GM21723 (cell line): Measurements from ENCODE around the gene TSNAXIP1.

Experiments
- ATAC-seq: cut with Tn5 transposase; IDR thresholded peaks from one replicate; pipeline ENCODE4 v1.9.1; 2021; ENCODE audit warnings: mild to moderate bottlenecking, moderate library complexity; ENCODE audit not compliant: unreplicated experiment

Gene TSNAXIP1, protein sequence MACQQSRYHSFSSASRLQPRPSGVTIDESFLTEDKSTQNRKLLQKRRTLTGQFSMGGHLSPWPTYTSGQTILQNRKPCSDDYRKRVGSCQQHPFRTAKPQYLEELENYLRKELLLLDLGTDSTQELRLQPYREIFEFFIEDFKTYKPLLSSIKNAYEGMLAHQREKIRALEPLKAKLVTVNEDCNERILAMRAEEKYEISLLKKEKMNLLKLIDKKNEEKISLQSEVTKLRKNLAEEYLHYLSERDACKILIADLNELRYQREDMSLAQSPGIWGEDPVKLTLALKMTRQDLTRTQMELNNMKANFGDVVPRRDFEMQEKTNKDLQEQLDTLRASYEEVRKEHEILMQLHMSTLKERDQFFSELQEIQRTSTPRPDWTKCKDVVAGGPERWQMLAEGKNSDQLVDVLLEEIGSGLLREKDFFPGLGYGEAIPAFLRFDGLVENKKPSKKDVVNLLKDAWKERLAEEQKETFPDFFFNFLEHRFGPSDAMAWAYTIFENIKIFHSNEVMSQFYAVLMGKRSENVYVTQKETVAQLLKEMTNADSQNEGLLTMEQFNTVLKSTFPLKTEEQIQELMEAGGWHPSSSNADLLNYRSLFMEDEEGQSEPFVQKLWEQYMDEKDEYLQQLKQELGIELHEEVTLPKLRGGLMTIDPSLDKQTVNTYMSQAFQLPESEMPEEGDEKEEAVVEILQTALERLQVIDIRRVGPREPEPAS

DNA sequence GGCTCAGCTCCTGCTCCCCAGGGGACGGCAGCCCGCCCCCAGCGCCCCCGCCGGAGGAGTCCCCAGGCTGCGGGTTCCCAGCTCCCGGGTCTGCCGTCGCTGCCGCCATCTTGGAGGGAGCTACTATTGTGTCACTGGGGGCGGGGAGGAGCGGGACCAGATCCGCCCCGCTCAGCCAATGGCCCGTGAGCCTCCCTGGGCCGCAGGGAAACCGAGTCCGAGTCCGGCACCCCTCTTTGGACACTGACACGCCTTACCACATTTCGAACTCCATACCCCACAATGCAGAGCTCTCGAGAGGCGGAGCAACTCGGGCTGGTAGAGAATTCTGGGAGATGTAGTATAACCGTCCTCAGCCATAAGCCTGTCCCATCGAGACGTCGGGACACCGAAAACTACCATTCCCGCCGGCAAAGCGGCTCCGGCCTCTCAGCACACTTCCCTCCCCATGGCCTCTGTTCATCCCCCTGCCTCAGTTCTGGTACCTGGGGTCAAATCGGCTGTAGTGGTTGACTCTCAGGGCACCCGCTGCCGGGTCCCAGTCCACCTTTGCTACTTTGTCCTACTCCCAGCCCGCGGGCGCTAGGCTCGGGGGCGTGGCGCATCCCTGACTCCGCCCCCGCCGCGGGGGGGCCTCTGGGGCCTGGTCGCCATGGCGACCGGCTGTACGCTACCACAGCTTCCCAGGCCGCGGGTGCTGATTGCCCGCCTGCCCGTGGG, at the start of gene TSNAXIP1, which contains the start of gene RANBP10:
TSS of gene TSNAXIP1 (plus strand) at position 462 of the 720 bp plus-strand sequence. CDS start 261 bp downstream, outside the sequence.
TSS of gene RANBP10 (minus strand) at position 133 of the 720 bp plus-strand sequence. CDS start at position 109, 24 bp downstream.
- ATAC-seq = peak; percentile 93

DNA sequence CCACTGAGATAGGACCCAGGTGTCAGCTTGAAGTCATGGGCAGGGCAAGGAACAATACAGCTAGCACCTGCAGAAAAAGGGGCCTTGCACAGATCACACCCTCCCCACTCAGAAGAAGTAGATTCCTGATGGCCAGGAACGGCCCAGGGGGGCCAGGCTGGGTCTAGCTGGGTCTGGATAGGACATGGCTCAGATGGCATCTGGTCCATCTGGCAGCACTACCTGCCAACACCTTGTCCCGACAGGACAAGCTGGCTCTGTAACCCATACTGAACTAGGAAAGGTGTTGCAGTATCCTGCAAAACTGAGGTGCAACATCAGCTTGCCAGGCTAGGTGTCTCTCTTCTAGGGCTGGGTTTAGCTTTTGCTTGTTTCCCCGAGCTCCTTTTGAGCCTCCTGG, 48.7 kb upstream of the TSNAXIP1 start:
- ATAC-seq = no peak

DNA sequence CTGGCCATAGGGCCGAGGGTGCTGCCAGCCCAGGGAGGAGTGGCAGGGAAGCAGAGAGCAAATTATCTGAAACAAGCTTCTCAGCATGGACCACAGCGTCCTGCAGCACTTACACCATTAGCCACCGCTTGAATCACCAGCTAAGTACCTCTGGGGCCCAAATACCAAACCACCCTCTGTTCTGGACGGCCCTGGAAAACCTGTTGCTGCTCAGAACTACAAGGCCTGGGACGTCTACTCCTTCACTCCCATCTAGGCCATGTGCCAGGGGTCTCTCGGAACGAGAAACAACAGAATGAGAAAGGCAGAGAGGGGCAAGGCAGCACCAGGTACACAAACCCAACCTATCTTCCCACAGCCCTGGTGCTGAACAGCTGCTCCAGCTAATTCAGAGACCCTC, 47.7 kb upstream of the TSNAXIP1 start:
- ATAC-seq = no peak

DNA sequence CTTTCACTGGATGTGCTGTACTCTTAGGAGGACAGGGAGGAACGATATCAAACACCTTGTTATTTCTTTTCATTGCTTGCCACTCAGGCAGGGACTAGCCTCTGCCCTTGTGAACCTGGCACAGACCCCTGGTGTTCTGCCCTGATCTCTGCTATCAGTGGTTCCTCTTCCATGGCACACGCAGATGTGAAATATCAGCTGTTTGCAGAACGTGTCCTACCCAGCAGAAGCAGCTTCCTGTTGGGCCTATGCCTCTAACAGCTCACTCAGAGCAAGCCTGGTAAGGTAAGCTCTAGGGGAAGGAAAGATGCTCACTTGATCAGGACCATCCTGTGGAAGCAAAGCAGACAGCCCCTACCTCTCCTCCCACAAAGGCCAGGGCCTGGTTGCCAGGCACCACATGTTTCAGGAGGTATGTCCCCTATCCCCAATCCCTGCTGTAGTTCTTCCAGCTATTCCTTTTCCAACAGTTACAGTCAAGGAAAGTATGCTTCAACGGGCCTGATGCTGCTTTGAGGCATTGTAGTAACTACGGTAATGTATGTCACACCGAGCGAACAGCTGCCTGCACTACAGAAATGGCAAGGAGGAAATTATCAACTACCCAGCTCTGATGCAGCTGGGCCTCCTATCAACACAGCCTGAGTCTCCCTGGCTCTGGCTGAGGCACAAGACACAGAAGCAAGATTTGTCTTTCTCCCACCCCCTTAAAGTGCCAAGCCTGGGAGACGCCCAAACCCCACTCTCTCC, 46.3 kb upstream of the TSNAXIP1 start:
- no peak for ATAC-seq

GRCh38 chr16:67760956-67761230, 45.8 kb upstream of the TSNAXIP1 start:
- no peak for ATAC-seq

- ATAC-seq = no peak
Measured at GRCh38 chr16:67761924-67762323, 44.8 kb upstream of the TSNAXIP1 start.

- no peak for ATAC-seq
Measured at GRCh38 chr16:67762385-67762784, 44.3 kb upstream of the TSNAXIP1 start.

DNA sequence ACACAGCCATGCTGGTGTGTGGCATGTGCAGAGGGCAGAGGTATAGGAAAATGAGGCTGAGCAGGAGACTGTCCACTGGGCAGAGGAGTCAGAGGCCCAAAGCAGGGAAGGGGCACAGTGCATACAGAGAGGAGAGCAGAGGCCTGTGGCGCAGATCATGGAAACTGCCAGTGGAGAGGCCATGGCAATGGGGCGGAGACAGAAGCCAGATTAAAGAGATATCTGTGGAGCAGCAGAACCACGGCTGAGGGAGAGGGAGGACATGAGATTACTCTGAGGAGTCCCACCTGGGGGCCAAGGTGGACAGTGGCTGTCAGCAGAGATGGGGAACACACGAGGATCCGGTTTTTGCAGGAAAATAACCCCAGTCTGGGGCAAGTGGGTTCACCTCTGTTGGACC, 43.6 kb upstream of the TSNAXIP1 start:
- ATAC-seq = no peak

DNA sequence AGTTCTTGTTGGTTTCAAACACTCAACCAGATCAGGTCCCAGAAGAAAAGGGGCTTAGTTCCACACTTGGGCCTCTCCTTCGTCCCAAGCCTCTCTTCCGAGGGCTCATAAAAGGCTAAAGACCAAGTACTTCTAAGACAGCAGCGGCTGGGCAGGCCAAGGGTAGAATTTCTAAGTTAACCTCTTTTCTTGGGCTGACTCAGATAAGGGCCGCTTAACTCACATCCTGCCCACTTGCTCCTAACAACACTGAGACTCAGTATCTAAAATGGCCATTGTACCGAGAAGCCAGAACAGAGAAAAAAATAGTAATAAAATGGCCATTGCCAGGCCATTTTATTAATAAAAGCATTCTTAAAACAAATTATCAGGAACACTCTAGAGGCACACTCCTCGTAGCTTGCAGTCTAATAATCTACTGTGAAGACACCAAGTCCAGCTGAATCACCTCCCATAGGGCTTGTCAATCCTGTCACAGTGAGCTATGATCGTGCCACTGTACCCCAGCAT, 42.5 kb upstream of the TSNAXIP1 start:
- ATAC-seq = no peak

DNA sequence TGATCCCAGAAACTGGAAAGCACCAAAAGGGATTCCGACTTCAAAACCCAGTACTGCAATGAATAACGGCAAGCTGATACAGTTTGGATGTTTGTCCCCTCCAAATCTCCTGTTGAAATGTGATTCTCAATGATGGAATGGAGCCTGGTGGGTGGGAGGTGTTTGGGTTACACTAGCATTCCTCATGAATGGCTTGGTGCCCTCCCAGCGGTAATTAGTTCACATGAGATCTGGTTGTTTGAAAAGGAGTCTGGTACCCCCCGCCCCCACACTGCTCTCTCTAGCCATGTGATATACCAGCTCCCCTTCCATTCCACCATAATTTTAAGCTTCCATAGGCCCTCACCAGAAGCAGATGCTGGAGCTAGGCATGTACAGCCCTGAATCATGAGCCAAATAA, 40.4 kb upstream of the TSNAXIP1 start:
- ATAC-seq = no peak

GRCh38 chr16:67767953-67768352, 38.7 kb upstream of the TSNAXIP1 start:
- ATAC-seq = no peak

GRCh38 chr16:67770346-67770991, 36.2 kb upstream of the TSNAXIP1 start:
- ATAC-seq = no peak

- no peak for ATAC-seq
Measured at GRCh38 chr16:67773099-67773498, 33.6 kb upstream of the TSNAXIP1 start.

DNA sequence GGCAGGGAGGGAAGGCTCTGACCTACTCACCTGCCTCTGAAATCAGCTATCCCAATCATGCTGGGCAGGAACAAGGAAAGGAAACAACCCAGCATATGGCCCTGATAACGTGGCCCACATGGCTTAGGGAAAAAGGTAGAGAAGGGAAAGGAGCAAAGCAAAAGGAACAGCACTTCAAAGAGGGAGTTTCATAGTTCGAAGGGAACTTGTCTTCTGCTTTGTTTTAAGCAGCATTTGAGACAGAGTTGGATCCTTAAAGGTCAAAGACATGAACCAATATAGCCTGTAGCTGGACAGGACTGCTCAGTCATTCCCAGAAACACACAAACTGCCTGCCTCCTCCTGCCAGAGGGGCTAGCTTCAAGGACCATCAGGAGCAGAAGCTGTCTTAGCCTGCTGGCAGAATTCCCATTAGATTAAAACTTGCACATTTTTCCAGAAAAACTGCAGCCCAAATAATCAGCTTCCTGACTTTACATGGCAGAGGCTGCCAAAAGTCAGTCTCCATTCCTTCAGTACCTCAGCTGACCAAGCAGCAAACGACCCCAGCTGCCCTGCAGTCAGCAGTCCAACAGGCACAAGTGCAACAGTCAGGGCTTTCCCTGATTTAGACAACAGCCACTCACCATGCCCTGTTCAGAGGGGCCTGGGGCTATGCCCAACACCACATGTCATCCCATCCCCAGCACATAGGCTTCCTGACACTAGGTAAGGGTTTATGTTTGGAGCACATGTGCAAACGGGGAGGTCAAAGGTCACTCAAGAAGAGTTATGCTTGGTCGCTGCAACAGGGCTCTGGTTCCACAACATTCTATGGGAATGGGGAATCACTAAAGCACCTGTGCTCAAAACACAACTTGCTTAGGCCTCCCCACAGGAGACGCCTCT, 32.9 kb upstream of the TSNAXIP1 start:
- no peak for ATAC-seq

DNA sequence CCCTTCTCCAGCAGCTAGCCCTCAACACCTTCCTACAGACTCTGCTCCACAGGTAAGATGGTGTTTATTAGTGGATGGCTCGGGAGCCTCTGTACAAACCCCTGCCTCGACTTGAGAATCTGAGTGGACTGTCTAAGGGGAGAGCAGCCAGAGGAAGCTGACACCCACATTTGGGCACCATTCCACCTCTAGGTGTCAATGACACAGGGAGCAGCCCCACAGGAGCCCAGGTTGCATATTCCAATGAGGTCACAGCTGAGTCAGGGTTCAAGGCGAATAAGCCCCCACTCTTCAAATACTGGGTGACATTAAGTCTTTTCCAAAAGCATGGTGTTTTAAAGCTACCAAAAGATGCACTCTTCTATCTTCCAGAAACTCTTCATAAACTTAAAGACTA, 32.2 kb upstream of the TSNAXIP1 start:
- no peak for ATAC-seq

GRCh38 chr16:67775273-67775672, 31.4 kb upstream of the TSNAXIP1 start:
- no peak for ATAC-seq

DNA sequence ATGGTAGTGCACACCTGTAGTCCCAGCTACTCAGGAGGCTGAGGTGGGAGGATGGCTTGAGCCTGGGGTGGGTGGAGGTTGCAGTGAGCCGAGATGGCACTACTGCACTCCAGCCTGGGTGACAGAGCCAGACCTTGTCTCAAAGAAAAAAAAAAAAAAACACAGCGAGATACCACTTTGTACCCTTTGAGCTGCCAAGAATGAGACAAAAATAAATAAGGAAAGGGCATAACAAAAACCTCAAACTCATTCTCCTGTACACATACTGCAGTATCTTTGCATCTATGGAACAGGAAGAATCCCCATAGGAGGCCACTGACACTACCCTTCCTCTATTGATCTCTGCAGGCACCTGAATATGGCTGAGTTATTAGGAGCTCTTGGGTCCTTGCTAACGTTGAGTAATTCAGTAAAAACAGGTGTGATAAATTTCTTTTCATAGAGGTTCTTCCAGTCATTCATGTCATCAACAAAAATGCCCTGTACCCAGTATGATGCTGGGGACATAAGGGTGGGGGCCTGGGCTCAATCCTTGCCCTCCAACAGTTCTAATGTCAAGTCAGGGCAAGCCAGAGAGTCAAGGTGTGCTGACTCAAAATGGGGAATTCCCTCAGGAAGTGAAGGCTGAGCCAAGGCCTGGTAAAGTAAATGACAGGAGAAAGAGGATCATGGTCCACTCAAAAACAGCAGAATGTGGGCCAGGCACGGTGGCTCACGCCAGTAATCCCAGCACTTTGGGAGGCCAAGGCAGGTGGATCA, 27.3 kb upstream of the TSNAXIP1 start:
- no peak for ATAC-seq

DNA sequence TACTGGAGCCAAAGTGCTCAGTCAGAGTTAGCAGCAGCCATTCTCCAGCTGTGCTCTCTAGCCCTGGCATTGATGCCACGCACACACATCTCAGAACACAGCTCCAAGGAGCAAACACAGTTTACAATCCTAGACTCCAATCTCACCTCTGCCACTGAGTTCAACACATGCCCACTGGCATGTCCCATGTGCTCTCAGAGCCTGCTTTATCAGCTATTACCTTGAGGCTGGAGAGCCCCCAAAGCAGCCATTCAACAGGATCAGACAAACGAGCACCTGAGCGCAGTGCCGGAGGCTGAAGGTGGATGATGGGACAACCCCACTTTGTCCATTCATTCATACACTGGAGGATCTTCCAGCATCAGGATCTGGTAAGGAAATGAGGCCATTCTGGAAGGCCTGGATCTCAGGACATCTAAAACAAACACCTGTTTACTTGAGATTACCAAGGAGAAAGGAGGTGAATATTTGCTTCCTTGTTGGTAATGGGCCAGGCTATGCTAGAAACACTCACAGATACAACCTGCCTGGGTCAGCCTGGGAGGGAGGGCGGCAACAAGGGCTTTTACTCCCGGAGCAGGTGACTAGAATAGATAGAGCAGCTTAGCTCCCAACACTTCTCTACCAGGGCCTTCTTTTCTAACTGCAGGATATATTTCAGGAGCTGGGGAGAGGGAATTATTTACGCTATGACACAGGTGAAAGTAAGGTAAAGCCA, 25.7 kb upstream of the TSNAXIP1 start:
- no peak for ATAC-seq
